Fibroblast of mammary gland (primary cell): Measurements from ENCODE around the gene NTRK2.

Experiments
- DNase-seq: peaks from one replicate; pipeline ENCODE4 v3.0.0-alpha.2; 2010; ENCODE audit warnings: low read depth
- H3K4me3 ChIP-seq: 2 replicates; pipeline ENCODE4 v1.5.1; 2011; ENCODE audit warnings: low read depth, mild to moderate bottlenecking, low read length, moderate library complexity; ENCODE audit not compliant: control insufficient read depth
- TF ChIP-seq, protein P1 (sequence below): conservative IDR thresholded peaks from 2 replicates; pipeline ENCODE4 v1.5.1; 2011; ENCODE audit warnings: low read depth, low read length, inconsistent platforms; ENCODE audit not compliant: control insufficient read depth, insufficient read depth

Gene NTRK2

GRCh38 chr9:84999788-85000187 lies 330.3 kb downstream of the NTRK2 start:
- TF ChIP-seq, protein P1, sequence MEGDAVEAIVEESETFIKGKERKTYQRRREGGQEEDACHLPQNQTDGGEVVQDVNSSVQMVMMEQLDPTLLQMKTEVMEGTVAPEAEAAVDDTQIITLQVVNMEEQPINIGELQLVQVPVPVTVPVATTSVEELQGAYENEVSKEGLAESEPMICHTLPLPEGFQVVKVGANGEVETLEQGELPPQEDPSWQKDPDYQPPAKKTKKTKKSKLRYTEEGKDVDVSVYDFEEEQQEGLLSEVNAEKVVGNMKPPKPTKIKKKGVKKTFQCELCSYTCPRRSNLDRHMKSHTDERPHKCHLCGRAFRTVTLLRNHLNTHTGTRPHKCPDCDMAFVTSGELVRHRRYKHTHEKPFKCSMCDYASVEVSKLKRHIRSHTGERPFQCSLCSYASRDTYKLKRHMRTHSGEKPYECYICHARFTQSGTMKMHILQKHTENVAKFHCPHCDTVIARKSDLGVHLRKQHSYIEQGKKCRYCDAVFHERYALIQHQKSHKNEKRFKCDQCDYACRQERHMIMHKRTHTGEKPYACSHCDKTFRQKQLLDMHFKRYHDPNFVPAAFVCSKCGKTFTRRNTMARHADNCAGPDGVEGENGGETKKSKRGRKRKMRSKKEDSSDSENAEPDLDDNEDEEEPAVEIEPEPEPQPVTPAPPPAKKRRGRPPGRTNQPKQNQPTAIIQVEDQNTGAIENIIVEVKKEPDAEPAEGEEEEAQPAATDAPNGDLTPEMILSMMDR: no peak
- no peak overlapping the region for H3K4me3 ChIP-seq
- no peak for DNase-seq

DNA sequence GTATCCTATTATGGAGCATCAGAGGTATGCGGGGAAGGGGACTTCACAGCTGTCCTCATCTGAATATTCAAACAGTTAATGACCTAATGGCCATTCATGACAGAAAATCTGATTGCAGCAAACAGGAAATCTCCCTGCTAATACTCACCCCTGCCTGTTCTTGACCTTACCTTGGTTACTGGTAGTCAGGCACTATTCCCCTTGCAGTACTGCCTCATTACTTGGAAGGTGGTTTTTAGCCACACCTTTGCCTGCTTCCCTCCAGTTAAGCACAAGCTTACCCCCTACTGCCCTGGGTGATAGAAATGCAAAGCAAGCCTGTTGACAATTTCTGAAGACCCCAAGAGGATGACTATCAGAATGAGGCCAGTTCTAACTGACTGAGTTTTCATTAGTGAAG lies 332.4 kb downstream of the NTRK2 start:
- no peak overlapping the region for H3K4me3 ChIP-seq
- DNase-seq: no peak
- TF ChIP-seq, protein P1: no peak

DNA sequence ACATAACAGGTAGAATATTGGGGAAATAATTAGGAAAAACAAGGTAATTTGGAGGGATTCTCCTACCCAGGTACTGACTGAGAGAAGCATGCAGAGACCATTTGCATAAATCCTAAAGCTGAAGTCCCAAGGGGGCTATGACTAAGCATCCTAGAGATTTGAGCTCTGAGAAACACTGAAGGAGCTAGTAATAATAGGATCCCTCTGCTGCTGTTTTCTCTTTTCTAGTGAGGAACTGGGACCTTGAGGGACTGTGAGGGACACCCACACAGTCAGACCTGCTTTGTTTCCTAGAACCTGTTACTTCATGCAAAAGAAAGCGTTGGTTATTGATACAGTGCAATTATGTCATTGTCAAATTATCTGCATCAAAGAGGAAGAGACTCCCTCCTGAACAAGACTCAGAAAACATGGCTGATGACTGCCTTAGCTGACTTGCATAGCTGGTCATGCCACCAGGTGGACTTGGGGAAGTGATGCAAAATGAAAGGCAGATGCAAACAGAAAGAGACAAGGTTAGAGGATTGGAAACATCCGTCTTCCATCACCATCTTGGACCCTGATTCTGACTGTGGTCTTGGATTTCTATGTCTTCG lies 335.4 kb downstream of the NTRK2 start:
- TF ChIP-seq, protein P1: no peak
- peak; percentile 19 for DNase-seq
- H3K4me3 ChIP-seq: no peak overlapping the region

GRCh38 chr9:85007748-85008147 lies 338.2 kb downstream of the NTRK2 start:
- no peak for DNase-seq
- TF ChIP-seq, protein P1: no peak
- H3K4me3 ChIP-seq: no peak overlapping the region

GRCh38 chr9:85008215-85008614 lies 338.7 kb downstream of the NTRK2 start:
- H3K4me3 ChIP-seq: no peak overlapping the region
- no peak for DNase-seq
- TF ChIP-seq, protein P1: no peak

DNA sequence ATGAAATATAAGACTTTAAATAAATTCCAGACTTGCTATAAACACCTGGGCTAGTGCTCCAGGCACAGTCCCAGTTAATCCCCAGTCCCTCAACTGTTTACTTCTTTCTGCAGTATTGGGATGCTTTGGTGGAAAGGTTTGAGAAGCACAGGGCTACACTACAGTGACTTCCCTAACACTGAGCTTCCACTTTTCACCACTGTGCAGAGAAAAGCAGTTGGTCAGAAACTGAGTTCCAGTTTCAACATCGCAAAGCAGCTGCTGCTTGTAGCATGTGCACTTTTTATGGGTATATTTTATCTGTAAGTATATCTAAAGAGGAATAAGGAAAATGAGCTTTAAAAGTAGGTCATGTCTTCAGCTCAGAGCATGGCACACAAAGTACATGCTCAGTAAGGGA lies 339.7 kb downstream of the NTRK2 start:
- DNase-seq: no peak
- H3K4me3 ChIP-seq: no peak overlapping the region
- TF ChIP-seq, protein P1: no peak

DNA sequence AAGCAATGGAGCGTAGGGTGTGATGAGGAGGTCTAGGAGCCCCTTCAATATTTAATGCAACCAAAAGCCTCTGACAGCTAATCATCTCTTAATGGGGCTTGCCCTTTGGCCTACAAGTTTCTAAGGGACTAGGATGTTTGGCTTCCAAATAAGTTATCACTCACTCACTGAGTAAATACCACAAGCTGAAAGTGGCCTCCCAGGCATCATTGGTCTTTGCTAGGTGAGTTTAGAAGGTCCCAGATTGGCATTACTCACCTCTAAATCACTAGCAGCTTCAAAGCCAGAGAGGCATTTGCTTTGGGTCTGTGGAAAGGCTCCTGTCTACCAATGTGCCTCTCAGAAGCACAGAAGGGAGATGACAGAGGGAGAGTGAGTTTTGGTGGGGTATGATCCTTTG lies 344.2 kb downstream of the NTRK2 start:
- no peak for DNase-seq
- TF ChIP-seq, protein P1: no peak
- H3K4me3 ChIP-seq: no peak overlapping the region
